ENCODE measurements around the gene HAGHL.
"Not testable (repeated sequence)": the region's sequence is repeated elsewhere in the genome, so short reads cannot be mapped to it uniquely, and the experiment has no call there.

HAGHL gene

GRCh38 chr16:708959-709358, 17.9 kb upstream of the HAGHL start:
- DNase-seq: no peak

- DNase-seq: peak in 12 of 14 donors; percentile 21 to 93 (median 60)
Measured at GRCh38 chr16:709566-710499, 17.1 kb upstream of the HAGHL start.

- no peak for DNase-seq
Measured at GRCh38 chr16:710500-711075, 16.3 kb upstream of the HAGHL start.

GRCh38 chr16:711084-711483, 15.8 kb upstream of the HAGHL start:
- no peak for DNase-seq

GRCh38 chr16:711548-712320, 15.2 kb upstream of the HAGHL start:
- DNase-seq: peak in 10 of 14 donors; percentile 33 to 84 (median 54)

GRCh38 chr16:712740-713250, 14.1 kb upstream of the HAGHL start:
- not testable (repeated sequence) for DNase-seq

- no peak for DNase-seq
Measured at GRCh38 chr16:714079-714478, 12.8 kb upstream of the HAGHL start.

- peak in 13 of 14 donors; percentile 51 to 93 (median 78) for DNase-seq
Measured at GRCh38 chr16:714558-715476, 12.1 kb upstream of the HAGHL start, which contains the start of gene METRN. TSS of gene METRN (plus strand) at chr16:715118. CDS start at chr16:715290, 172 bp downstream.

GRCh38 chr16:715477-716199, 11.3 kb upstream of the HAGHL start:
- peak in 3 of 14 donors; percentile 58 to 71 (median 66) for DNase-seq

- peak in 13 of 14 donors; percentile 51 to 91 (median 82) for DNase-seq
Measured at GRCh38 chr16:716200-716568, 10.7 kb upstream of the HAGHL start.

GRCh38 chr16:716768-717325, 10.1 kb upstream of the HAGHL start:
- peak in 2 of 14 donors; percentile 25 to 65 for DNase-seq

GRCh38 chr16:717450-718245, 9.3 kb upstream of the HAGHL start:
- peak in 2 of 14 donors; percentile 38 to 49 for DNase-seq

GRCh38 chr16:718389-718788, 8.5 kb upstream of the HAGHL start:
- no peak for DNase-seq

GRCh38 chr16:718922-719321, 8.0 kb upstream of the HAGHL start:
- no peak for DNase-seq

- DNase-seq: peak in 2 of 14 donors; percentile 50 to 60
Measured at GRCh38 chr16:719815-720446, 7.0 kb upstream of the HAGHL start.

GRCh38 chr16:720447-720989, 6.4 kb upstream of the HAGHL start:
- DNase-seq: peak in 11 of 14 donors; percentile 48 to 89 (median 68)

GRCh38 chr16:720990-721764, 5.7 kb upstream of the HAGHL start, which contains the start of gene ANTKMT:
TSS of gene ANTKMT (plus strand) at chr16:721146. CDS start at chr16:721275, 129 bp downstream.
- DNase-seq: peak in 13 of 14 donors; percentile 61 to 90 (median 77)
